ENCODE results near the gene GID4.

DNA sequence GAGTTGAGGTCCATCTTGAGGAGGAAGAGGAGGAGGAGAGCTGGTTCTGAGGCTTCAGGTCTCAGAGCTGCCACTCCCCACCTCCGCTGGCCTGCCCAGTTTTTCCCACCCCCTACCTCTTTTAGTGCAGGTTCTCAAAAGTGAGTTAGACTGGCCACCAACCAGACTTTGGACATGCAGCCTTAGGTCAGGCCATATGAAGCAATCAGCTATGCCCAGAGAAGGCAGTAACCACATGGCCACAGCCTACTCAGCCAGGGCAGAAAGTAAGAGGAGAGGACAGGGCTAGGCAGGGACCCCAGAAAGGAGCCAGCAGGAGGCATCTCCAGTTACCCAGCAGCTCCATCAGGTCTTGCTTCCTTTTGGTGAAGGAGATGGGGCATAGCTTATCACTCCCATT lies 78.3 kb downstream of the GID4 start:
- TF ChIP-seq FOXP2 (optimal IDR thresholded peaks at IDR 0.05; ENCODE audit: borderline replicate concordance, extremely low read depth, extremely low read length, insufficient read depth) (no peak), POLR2AphosphoS5 (IDR thresholded peaks at IDR 0.05; ENCODE audit: low read depth, low read length) (no peak), REST (IDR thresholded peaks at IDR 0.05; ENCODE audit: insufficient read depth in 1 of 2, low read depth in 2 of 2, low read length in 2 of 2) (no peak), SIN3A (IDR thresholded peaks at IDR 0.05; ENCODE audit: borderline replicate concordance, insufficient read depth, low read length) (no peak), TAF1 (IDR thresholded peaks at IDR 0.05; ENCODE audit: borderline replicate concordance, insufficient read depth, low read length) (no peak)
